Activated CD4-positive, CD25-positive, alpha-beta regulatory T cell (primary cell): ENCODE data around the gene ITSN2.

Source experiments
- DNase-seq, 4 experiments: peaks; one replicate each; lab custom pipeline; 2025; lab: John Stamatoyannopoulos, UW

Gene ITSN2

GRCh38 chr2:24334245-24334633 is 26.1 kb downstream of the ITSN2 start:
- no peak for DNase-seq

DNA sequence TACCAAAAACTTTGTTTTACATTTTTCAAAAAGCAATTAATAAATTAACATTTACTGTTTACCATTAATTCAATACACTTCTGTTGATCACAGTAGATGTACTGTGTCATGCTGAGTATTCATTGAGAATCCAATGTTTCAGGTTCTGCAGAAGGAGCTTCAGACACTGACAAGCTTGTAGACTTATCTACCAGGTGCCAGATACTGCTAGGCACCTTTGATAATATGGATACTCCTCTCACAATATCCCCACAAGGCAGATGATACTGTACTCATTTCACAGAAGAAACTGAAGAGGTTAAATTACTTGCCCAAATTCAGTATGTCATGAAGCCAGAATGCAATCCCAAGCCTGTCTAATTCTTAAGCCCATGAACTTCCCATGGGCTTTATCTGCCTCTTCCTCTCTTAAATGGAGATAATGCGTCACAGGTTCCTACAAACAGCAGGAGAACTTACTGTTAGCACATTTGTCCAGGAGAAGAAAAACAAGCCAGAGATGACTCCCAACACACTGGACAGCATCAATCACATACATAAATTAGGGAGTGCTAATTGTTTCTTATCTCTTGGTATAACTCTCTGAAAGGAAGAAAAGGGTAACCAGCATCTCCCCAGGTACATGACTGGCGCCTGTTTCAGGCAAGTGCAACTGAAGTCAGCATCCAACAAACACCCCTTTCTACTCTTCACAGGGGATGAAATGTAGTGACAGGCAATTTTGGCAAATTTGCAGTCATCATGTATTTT is 27.4 kb downstream of the ITSN2 start:
- no peak for DNase-seq

- no peak for DNase-seq
These were observed 30.2 kb downstream of the ITSN2 start for GRCh38 chr2:24330161-24330560.

DNA sequence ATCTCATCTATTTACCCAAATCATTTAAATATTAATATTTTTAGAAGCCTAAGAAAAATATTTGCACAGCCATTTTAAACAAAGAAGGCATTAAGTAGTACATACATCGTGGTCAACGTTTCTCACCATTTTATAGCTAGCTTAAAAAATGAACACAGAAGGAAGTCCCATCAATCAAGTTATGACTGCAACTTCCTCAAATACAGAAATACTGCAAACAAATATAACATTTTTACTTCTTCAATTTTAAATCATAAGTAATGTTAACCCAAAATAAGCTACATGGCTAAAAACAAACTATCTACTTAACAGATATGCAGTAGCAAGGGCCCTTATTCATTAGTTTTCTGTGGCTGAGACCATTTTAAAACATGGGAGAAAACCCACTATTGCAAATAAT is 30.6 kb downstream of the ITSN2 start:
- no peak for DNase-seq

DNA sequence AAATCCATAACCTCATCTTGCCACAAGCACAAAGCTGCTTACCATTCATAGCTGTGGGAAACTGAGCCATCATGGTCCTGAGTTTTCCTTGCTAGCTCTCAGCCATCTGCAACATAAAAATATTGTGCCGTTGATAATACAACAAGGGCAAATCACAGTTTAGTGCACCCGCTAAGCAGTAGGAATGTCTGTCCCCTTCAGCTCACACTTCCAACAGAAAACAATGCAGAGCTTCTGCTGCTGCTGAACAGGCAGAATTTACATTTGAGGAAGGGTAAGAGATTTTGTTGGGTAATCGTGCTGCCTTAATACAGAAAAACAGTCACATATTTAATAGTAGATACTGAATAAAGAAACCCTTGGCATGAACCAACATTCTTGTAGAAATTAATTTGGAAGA is 32.3 kb downstream of the ITSN2 start:
- DNase-seq = no peak

- no peak for DNase-seq
These were observed 42.8 kb downstream of the ITSN2 start for GRCh38 chr2:24317491-24317920.

DNA sequence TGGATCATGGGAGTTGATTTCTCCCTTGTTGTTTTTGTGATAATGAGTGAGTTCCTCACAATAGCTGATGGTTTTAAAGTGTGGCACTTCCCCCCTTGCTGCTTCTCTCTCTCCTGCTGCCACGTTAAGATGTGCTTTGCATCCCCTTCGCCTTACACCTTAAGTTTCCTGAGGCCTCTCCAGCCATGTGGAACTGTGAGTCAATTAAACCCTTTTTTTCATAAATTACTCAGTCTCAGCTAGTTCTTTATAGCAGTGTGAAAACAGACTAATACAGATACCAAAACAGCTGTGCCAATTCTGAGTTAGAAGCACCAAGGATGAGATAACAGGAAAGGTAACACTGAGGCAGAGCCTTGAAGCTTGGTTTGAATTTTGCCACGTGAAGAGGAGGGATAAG is 44.7 kb downstream of the ITSN2 start:
- no peak for DNase-seq

DNA sequence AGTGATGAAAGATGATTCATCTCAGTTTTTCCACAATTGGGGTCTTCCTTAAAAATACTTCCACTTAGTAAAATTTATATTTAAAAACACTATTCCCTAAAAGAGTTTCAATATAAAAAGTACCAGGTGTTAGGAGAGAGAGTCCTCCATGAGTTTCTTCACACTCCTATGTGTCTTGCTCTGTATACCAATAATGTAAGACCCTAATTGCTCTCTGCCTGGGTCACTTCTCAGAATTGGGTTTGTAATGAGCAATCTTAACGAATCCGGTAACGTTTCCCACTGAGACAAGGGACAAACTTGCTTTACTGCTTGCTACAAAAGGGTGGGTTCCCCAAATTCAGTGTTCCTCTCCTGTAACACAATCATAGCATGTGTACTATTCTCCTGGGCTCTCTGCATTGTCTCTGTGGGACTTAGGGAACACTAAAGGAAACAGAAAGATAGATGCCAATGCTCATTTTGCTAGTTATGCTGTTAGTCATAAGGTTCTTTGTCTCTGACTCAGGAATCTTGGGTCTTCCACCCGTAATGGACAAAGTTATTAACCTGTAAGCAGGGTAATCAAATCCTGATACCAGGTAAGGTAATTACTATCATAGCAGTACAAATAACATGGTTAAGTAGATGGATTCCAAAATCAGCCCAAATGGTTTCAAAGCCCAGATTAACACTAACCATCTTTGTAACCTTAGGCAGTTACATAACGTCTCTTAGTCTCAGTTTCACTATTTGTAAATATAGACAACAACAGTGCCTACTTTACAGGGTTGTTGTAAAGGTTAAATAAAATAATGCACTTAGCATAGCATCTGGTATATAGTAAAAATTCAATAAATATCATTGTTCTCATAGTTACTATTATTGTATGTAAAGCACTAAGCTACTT is 46.3 kb downstream of the ITSN2 start:
- DNase-seq = no peak

- no peak for DNase-seq
These were observed 52.4 kb downstream of the ITSN2 start for GRCh38 chr2:24307961-24308360.

- no peak for DNase-seq
These were observed 55.7 kb downstream of the ITSN2 start for GRCh38 chr2:24304631-24305030.

DNA sequence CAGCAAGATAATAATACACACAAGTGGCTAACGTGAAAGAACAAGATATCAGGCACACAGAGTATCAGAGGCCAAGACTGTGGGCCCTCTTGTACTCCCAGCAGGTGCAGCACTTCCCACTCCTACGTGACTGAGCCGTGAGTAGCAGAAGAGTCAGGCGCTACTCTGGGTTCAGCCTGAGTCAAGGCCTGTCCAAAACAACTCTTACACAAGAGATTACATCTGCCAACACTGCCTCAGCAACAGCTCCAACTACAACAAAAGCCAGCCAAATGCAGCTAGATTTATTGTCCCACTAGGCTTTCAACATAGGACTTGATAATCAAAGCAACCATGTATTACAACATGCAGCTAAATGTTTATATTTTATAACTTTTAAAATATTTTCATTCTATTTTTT is 56.2 kb downstream of the ITSN2 start:
- DNase-seq = no peak

DNA sequence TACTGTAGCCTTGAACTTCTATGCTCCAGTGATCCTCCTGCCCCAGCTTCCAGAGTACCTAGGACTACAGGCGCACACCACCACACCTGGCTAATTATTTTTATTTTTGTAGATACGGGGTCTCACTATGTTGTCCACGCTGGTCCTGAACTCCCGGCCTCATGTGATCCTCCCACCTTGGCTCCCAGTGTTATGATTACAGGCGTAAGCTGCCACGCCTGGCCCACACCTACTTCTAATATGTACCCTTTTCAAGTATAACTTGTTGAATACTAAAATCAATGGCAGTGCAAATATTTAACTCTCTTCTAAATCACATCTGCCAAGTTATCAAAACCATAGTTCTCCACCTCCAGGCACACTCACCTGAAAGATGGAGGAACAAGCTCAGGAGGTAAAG is 58.7 kb downstream of the ITSN2 start:
- no peak for DNase-seq

- no peak for DNase-seq
These were observed 62.7 kb downstream of the ITSN2 start for GRCh38 chr2:24297663-24298062.

- no peak for DNase-seq
These were observed 73.2 kb downstream of the ITSN2 start for GRCh38 chr2:24287171-24287570.

DNA sequence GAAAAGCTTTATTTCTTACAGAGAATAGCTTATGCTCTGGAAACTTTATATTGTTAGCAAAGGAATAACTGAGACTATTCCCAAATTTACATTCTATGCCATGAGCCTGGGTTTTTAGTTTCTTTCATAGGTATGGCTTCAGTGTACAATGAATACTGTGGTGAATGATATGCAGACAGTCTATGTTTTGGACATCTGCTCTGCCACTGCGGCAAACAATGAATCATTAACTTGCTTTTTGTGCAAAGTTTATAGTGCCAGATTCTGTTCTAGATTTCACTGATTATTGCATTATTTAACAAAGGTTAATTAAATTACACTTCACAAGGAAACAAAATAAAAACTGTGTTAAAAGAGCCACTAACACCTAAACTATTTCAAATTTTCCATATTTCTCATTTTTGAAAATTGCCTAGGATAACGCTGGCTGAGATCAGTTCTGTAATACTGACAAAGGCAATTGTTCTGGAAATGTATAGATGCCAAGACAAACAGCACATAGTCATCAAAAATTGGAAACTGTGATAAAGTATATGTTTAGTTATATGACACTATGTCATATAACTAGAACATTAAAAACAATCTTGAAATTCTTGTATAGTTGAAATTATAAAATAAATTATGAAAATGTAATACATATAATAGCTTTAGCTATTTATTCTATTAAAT is 74.7 kb downstream of the ITSN2 start:
- no peak for DNase-seq

DNA sequence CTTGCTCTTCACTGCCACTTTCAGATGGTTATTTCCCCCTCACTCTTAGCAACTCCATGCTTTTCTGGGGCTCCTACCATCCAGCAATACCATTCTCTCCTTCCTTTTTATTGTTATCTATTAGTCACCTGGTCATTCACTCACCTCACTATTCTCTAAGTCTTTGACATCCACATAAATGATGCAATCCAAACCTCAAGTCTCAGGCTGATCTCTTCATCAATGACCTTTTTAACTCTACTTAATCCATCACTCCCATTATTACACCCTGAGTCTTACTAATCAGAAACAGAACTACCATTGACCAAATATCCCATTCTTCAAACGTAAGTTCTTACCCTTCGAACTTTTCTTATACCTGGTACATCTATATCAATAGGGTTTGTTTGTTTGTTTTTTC is 79.7 kb downstream of the ITSN2 start:
- DNase-seq = no peak

DNA sequence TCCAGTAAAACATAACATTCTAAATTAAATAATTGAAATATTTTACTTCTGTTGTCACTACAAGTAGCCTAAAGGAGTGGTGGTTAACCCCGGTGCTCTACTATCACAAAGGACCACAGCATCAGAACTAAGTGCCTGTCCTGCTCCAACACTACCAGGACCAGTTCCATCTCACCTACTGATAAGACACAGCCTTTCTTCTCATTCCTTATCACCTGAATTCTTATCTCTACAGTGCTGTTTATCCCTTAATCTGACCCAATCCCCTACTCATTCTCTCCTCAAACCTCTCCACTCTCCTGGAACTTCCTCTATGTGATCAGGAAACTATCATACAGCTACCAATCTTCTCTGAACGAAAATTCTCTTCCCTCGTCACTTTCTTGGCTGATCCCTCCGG is 80.2 kb downstream of the ITSN2 start:
- DNase-seq = no peak

GRCh38 chr2:24276349-24276899 is 83.9 kb downstream of the ITSN2 start:
- DNase-seq = no peak

GRCh38 chr2:24274809-24275208 is 85.5 kb downstream of the ITSN2 start:
- no peak for DNase-seq

GRCh38 chr2:24273598-24273997 is 86.7 kb downstream of the ITSN2 start:
- DNase-seq = no peak

DNA sequence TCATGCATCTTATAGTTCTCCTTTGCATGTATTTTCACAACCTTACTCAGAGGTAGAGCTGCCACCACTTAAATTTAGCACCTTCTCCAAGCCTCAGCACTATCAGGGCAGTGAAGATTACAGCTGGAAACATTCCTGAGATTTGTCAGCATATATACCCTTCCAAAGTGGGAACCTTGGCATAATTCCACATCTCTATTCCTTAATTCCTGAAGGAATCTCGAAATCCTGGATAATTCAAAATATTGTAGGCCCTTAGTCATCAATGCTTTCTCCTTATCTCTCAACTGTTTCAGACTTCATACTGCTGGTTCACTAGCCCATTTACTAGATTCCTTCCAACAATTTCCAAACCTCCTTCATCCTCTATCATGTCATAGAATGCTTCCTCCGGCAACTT is 87.4 kb downstream of the ITSN2 start:
- no peak for DNase-seq

DNA sequence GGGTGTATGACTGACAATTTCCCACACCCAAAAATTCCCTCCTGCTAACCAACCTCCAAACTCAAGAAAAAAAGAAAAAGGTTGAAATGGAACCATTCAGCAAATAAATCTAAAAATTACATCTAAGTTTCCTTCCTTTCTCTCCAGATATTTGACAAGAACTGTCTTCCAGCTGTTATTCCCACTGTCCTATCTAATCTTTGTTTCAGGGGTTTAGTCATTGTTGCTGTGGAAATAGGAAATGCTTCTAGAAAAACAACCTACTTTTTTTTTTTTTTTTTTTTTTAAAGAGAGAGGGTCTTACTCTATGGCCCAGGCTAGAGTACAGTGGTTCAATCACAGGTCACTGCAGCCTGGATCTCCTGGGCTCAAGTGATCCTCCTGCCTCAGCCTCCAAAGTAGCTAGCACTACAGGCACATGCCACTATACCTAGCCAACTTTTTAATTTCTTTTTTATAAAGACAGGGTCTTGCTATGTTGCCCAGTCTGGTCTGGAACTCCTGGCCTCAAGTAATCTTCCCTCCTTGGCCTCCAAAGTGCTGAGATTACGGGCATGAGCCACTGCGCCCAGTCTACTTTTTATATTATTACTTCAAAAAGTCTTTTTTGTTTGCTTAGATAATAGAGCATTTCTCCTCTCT is 88.1 kb downstream of the ITSN2 start:
- DNase-seq = no peak
